Endothelial cell of umbilical vein (primary cell): ENCODE measurements around the gene SPINDOC. TPM values are rescaled to one million over a fixed set of nuclear protein-coding genes. Genes with fewer than 3 reads are reported as not detected.

Experiments
- BruUV-seq: library from RNA; stranded (reverse); fragments of 400-500 nt; replicated peaks from 2 replicates; lab custom pipeline; 2021; lab: Mats Ljungman, UMichigan
- CTCF ChIA-PET: fragments of 300-600, 350-600 bp; sonication (Branson Sonifier 250); formaldehyde crosslinking; loops from one replicate; lab custom pipeline; 2021; ENCODE audit warnings: antibody characterized with exemption, inconsistent platforms; lab: Charles Lee
- POLR2A ChIA-PET: fragments of 300-600, 350-600 bp; sonication (Branson Sonifier 250); formaldehyde crosslinking; loops from one replicate; lab custom pipeline; 2021; ENCODE audit warnings: antibody characterized with exemption, inconsistent platforms; lab: Charles Lee
- DNase-seq: peaks from one replicate; pipeline ENCODE4 v3.0.0-alpha.2; 2011; ENCODE audit warnings: low read depth, low spot score
- FAIRE-seq: peaks from 2 replicates; lab custom pipeline; 2011; peaks lifted over from hg19 to GRCh38; lab: Jason Lieb, UNC
- H2AFZ ChIP-seq: 2 replicates; pipeline ENCODE4 v1.6.0; 2012; ENCODE audit warnings: low read depth, low read length, control low read depth, inconsistent platforms
- H3K27ac ChIP-seq: 2 replicates; pipeline ENCODE4 v1.5.1; 2011; ENCODE audit warnings: low read depth, mild to moderate bottlenecking, control low read depth, low read length, moderate library complexity; ENCODE audit not compliant: insufficient read depth
- H3K27me3 ChIP-seq, 2 experiments: 2 replicates each; pipeline versions ENCODE4 v1.6.0 to v1.6.1; 2011; ENCODE audit warnings: low read length in 2 of 2, mixed read lengths in 1 of 2; ENCODE audit not compliant: control insufficient read depth in 2 of 2, insufficient read depth in 2 of 2
- H3K36me3 ChIP-seq, 2 experiments: 2 replicates in 1 of 2; 3 replicates in 1 of 2; pipeline ENCODE4 v1.5.1; 2011; ENCODE audit warnings: low read length in 2 of 2, mild to moderate bottlenecking in 1 of 2, moderate library complexity in 1 of 2; ENCODE audit not compliant: control insufficient read depth in 2 of 2, insufficient read depth in 2 of 2; ENCODE audit errors: extremely low read depth in 1 of 2
- H3K4me1 ChIP-seq: 3 replicates; pipeline ENCODE4 v1.5.1; 2011; ENCODE audit warnings: mild to moderate bottlenecking, low read length; ENCODE audit not compliant: control insufficient read depth, insufficient read depth; ENCODE audit errors: extremely low read depth
- H3K4me2 ChIP-seq: 2 replicates; pipeline ENCODE4 v1.6.1; 2011; ENCODE audit warnings: low read length, control low read depth, mixed read lengths; ENCODE audit not compliant: insufficient read depth
- H3K4me3 ChIP-seq, 3 experiments: fragments of 200-600 bp in 1 of 3; sonication (generic), shearing (Covaris generic) in 1 of 3; replicated peaks in 1 of 3; 2 replicates each; pipeline ENCODE4 v1.5.1; 2011 to 2016; ENCODE audit warnings: control low read depth in 3 of 3, low read length in 3 of 3, mild to moderate bottlenecking in 2 of 3, inconsistent platforms in 1 of 3, low read depth in 1 of 3, moderate library complexity in 1 of 3; ENCODE audit not compliant: insufficient read depth in 1 of 3
- H3K79me2 ChIP-seq: 2 replicates; pipeline ENCODE4 v1.6.0; 2012; ENCODE audit warnings: low read length, inconsistent platforms; ENCODE audit not compliant: control insufficient read depth, insufficient read depth
- H3K9ac ChIP-seq: replicated peaks from 2 replicates; pipeline ENCODE3; 2011; ENCODE audit warnings: low read length, control low read depth; ENCODE audit not compliant: insufficient read depth; ENCODE audit errors: extremely low read depth
- H3K9me1 ChIP-seq: replicated peaks from 3 replicates; pipeline ENCODE4 v1.6.0; 2011; ENCODE audit warnings: mild to moderate bottlenecking, low read length; ENCODE audit not compliant: control insufficient read depth, insufficient read depth; ENCODE audit errors: extremely low read depth
- H3K9me3 ChIP-seq: replicated peaks from 2 replicates; pipeline ENCODE4 v1.5.1; 2012; ENCODE audit warnings: low read length, inconsistent platforms; ENCODE audit not compliant: control insufficient read depth, insufficient read depth
- H4K20me1 ChIP-seq: replicated peaks from 2 replicates; pipeline ENCODE3; 2011; ENCODE audit warnings: mild to moderate bottlenecking, low read length; ENCODE audit not compliant: control insufficient read depth, insufficient read depth; ENCODE audit errors: extremely low read depth
- CTCF ChIP-seq, 2 donors: IDR thresholded peaks; 1 replicate in 1 of 2; 2 replicates in 1 of 2; pipeline ENCODE4 v1.5.1; 2011; ENCODE audit warnings: low read length in 2 of 2, mild to moderate bottlenecking in 2 of 2, moderate library complexity in 2 of 2, control low read depth in 1 of 2, inconsistent platforms in 1 of 2, low read depth in 1 of 2; ENCODE audit not compliant: insufficient read depth in 1 of 2; ENCODE audit errors: extremely low read depth in 1 of 2
- EZH2 ChIP-seq: IDR thresholded peaks from 2 replicates; pipeline ENCODE4 v1.6.1; 2012; ENCODE audit warnings: borderline replicate concordance, low read depth, mild to moderate bottlenecking, moderate library complexity, low read length, inconsistent platforms; ENCODE audit not compliant: severe bottlenecking
- FOS ChIP-seq: IDR thresholded peaks from 2 replicates; pipeline ENCODE4 v1.6.1; 2011; ENCODE audit warnings: mild to moderate bottlenecking, low read length, moderate library complexity, borderline replicate concordance; ENCODE audit not compliant: insufficient read depth
- GATA2 ChIP-seq: IDR thresholded peaks from 2 replicates; pipeline ENCODE4 v1.7.0; 2011; ENCODE audit warnings: low read depth, mild to moderate bottlenecking, moderate library complexity, mixed read lengths, low read length; ENCODE audit not compliant: insufficient read length, insufficient read depth
- JUN ChIP-seq: IDR thresholded peaks from 2 replicates; pipeline ENCODE4 v1.6.1; 2011; ENCODE audit warnings: borderline replicate concordance, low read depth; ENCODE audit not compliant: insufficient read length, insufficient read depth
- MAX ChIP-seq: IDR thresholded peaks from 2 replicates; pipeline ENCODE4 v1.6.1; 2011; ENCODE audit not compliant: insufficient read depth, insufficient read length
- MYC ChIP-seq: IDR thresholded peaks from one replicate; pipeline ENCODE4 v1.6.1; 2011; ENCODE audit warnings: mild to moderate bottlenecking, low read depth, low read length
- POLR2A ChIP-seq: IDR thresholded peaks from 2 replicates; pipeline ENCODE4 v1.6.1; 2012; ENCODE audit warnings: low read depth, mild to moderate bottlenecking, control low read depth, low read length
- POLR2AphosphoS5 ChIP-seq: IDR thresholded peaks from 2 replicates; pipeline ENCODE4 v1.6.1; 2012; ENCODE audit warnings: low read depth, mild to moderate bottlenecking, control low read depth, low read length, moderate library complexity; ENCODE audit not compliant: insufficient read depth
- dilution Hi-C: fragments of 300-500 bp; cut with MboI; formaldehyde crosslinking; loops from one replicate; pipeline ENCODE4 v1.15.0; 2019; ENCODE audit warnings: low sequenced_read_pairs; ENCODE audit not compliant: extremely low pct_ligation_motif_present
- intact Hi-C: fragments of 100-400 bp; cut with micrococcal nuclease; formaldehyde crosslinking; loops from one replicate; pipeline ENCODE4 v1.10.0; 2022
- polyA plus RNA-seq, 4 experiments: library from polyadenylated mRNA; depleted of rRNA in 3 of 4; stranded (reverse) in 3 of 4; unstranded in 1 of 4; fragments of >200 nt; gene quantifications; 2 replicates each; pipeline versions ENCODE4 v1.2.1 to v1.2.3, GENCODE V29; 2011 to 2012; ENCODE audit warnings: missing spikeins in 1 of 4
- total RNA-seq: library from RNA; stranded (reverse); gene quantifications from 2 replicates; pipeline ENCODE4 v1.2.3, GENCODE V29; 2021

SPINDOC gene
- total and polyA plus RNA-seq, 2 donors (not counting 3 experiments of a cell fraction or from before 2014, with no cell fraction given), result 29.4 to 54.5 TPM

GRCh38 chr11:63800921-63801320 lies 12.3 kb upstream of the SPINDOC start:
- Histone ChIP-seq H3K4me1 (peaks cover under 1% of the 10 kb centered on the region), H3K9ac (no peak overlapping the region), H3K9me3 (no peaks in the 10 kb centered on the region), H3K4me3 (no peak overlapping the region), H2AFZ (no peak overlapping the region), H3K27me3 (no peaks in the 10 kb centered on the region), H4K20me1 (no peaks in the 10 kb centered on the region), H3K27ac (no peak overlapping the region), H3K9me1 (no peaks in the 10 kb centered on the region), H3K4me2 (no peak overlapping the region), H3K79me2 (no peaks in the 10 kb centered on the region), H3K36me3 (no peaks in the 10 kb centered on the region)
- BruUV-seq, result no TSS peak
- no peak for DNase-seq
- CTCF ChIA-PET, result no interaction called here
- intact Hi-C loops, result no loop called here
- POLR2A ChIA-PET, result no interaction called here
- dilution Hi-C loops, result no loop called here
- FAIRE-seq, result no peak
- TF ChIP-seq MAX, result no peak
- no peak for TF ChIP-seq MYC
- no peak for TF ChIP-seq POLR2AphosphoS5
- no peak for TF ChIP-seq FOS
- no peak for TF ChIP-seq EZH2
- no peak for TF ChIP-seq POLR2A

GRCh38 chr11:63802637-63803414 lies 10.4 kb upstream of the SPINDOC start:
- Histone ChIP-seq H3K4me3 (no peak overlapping the region), H4K20me1 (no peaks in the 10 kb centered on the region), H3K9me3 (no peaks in the 10 kb centered on the region), H3K36me3 (no peaks in the 10 kb centered on the region), H2AFZ (no peak overlapping the region), H3K9me1 (no peaks in the 10 kb centered on the region), H3K4me2 (no peak overlapping the region), H3K27ac (no peak overlapping the region), H3K27me3 (no peaks in the 10 kb centered on the region), H3K79me2 (no peaks in the 10 kb centered on the region), H3K9ac (no peak overlapping the region), H3K4me1 (peaks cover 4% of the 10 kb centered on the region)
- CTCF ChIA-PET, result interaction anchor here (0.7 to 1.6 kb wide), 4 partner anchors 12 to 75 kb away, joined by 3 read pairs; no protein-coding TSS in a partner anchor
- POLR2A ChIA-PET, result no interaction called here
- intact Hi-C loops (no loop called here), dilution Hi-C loops (no loop called here)
- FAIRE-seq, result no peak
- TF ChIP-seq POLR2A (no peak), EZH2 (no peak), POLR2AphosphoS5 (no peak), GATA2 (no peak), MYC (no peak), CTCF (IDR thresholded peaks at IDR 0.05; ENCODE audit: extremely low read depth in 1 of 2, insufficient read depth in 1 of 2, low read depth in 1 of 2, low read length in 2 of 2) (no peak), FOS (no peak), MAX (no peak), JUN (no peak)
- DNase-seq, result no peak
- BruUV-seq, result no TSS peak
